Measurements from ENCODE around the gene KXD1. TPM values are rescaled to one million over a fixed set of nuclear protein-coding genes. Genes with fewer than 3 reads are reported as not detected.
A peak's percentile ranks its signal among the peaks of the same experiment; 100 is the strongest.
"Not testable (repeated sequence)": the region's sequence is repeated elsewhere in the genome, so short reads cannot be mapped to it uniquely, and the experiment has no call there.

KXD1 gene
- total RNA-seq, 1 experiment from 2014 or later: 117 TPM

- no peak for DNase-seq (ENCODE audit: low spot score)
Observed at GRCh38 chr19:18580311-18580710, 22.6 kb downstream of the KXD1 start.

GRCh38 chr19:18586306-18586705, 28.6 kb downstream of the KXD1 start:
- DNase-seq (ENCODE audit: low spot score): no peak

- DNase-seq (ENCODE audit: low spot score): no peak
Observed at GRCh38 chr19:18587561-18587960, 29.9 kb downstream of the KXD1 start.

- no peak for DNase-seq (ENCODE audit: low spot score)
Observed at GRCh38 chr19:18587962-18588610, 30.4 kb downstream of the KXD1 start.

- DNase-seq (ENCODE audit: low spot score): peak; percentile 73
Observed at GRCh38 chr19:18588611-18589379, 31.1 kb downstream of the KXD1 start, which contains the start of gene REX1BD. Gene REX1BD (plus strand): TSS chr19:18588798. CDS start chr19:18588802, 4 bp downstream.

GRCh38 chr19:18589380-18590272, 32.0 kb downstream of the KXD1 start:
- DNase-seq (ENCODE audit: low spot score): no peak

- DNase-seq (ENCODE audit: low spot score): no peak
Observed at GRCh38 chr19:18590273-18591272, 32.9 kb downstream of the KXD1 start.

- DNase-seq (ENCODE audit: low spot score): no peak
Observed at GRCh38 chr19:18591735-18592385, 34.2 kb downstream of the KXD1 start.

- DNase-seq (ENCODE audit: low spot score): not testable (repeated sequence)
Observed at GRCh38 chr19:18592732-18593131, 35.1 kb downstream of the KXD1 start.

GRCh38 chr19:18593367-18594095, 35.9 kb downstream of the KXD1 start:
- DNase-seq (ENCODE audit: low spot score): no peak

GRCh38 chr19:18594096-18594823, 36.6 kb downstream of the KXD1 start:
- peak; percentile 44 for DNase-seq (ENCODE audit: low spot score)

- no peak for DNase-seq (ENCODE audit: low spot score)
Observed at GRCh38 chr19:18594824-18595373, 37.2 kb downstream of the KXD1 start.

GRCh38 chr19:18595475-18595874, 37.8 kb downstream of the KXD1 start:
- DNase-seq (ENCODE audit: low spot score): no peak

GRCh38 chr19:18596752-18597157, 39.1 kb downstream of the KXD1 start:
- DNase-seq (ENCODE audit: low spot score): peak; percentile 46

GRCh38 chr19:18597809-18598660, 40.4 kb downstream of the KXD1 start:
- no peak for DNase-seq (ENCODE audit: low spot score)

- DNase-seq (ENCODE audit: low spot score): no peak
Observed at GRCh38 chr19:18599485-18599884, 41.8 kb downstream of the KXD1 start.

GRCh38 chr19:18600692-18601397, 43.2 kb downstream of the KXD1 start:
- DNase-seq (ENCODE audit: low spot score): not testable (repeated sequence)
